ENCODE measurements around the gene CANX.
"Not testable (repeated sequence)": the region's sequence is repeated elsewhere in the genome, so short reads cannot be mapped to it uniquely, and the experiment has no call there.

Gene CANX, protein sequence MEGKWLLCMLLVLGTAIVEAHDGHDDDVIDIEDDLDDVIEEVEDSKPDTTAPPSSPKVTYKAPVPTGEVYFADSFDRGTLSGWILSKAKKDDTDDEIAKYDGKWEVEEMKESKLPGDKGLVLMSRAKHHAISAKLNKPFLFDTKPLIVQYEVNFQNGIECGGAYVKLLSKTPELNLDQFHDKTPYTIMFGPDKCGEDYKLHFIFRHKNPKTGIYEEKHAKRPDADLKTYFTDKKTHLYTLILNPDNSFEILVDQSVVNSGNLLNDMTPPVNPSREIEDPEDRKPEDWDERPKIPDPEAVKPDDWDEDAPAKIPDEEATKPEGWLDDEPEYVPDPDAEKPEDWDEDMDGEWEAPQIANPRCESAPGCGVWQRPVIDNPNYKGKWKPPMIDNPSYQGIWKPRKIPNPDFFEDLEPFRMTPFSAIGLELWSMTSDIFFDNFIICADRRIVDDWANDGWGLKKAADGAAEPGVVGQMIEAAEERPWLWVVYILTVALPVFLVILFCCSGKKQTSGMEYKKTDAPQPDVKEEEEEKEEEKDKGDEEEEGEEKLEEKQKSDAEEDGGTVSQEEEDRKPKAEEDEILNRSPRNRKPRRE

DNA sequence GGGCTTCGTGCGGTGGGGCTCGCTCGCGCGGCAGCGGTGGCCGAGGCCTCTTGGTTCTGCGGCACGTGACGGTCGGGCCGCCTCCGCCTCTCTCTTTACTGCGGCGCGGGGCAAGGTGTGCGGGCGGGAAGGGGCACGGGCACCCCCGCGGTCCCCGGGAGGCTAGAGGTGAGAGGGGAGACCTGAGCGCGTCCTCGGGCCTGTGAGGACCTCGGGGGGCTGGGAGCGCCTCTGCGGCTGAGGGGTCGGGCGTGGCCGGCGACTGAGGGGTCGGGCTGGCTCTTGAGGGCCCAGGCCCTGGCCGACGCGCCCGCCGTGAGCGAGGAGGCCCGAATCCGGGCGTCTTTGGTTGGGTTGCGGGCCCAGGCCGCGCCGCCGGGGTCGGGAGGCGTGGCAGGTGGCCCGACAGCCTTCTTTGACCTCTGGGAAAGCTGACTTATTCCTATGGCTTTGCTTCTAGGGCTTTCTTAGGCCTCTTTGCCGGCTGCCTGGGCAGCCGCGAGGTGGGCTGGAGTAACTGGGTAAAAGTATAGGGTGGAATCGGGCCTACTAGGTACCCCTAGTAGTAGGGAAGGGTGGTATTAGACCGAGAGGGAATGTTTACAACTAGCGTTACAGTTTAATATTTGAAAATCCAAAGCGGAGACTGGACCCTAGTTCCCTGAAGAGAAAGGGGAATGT lies at the start of gene CANX:
TSS of gene CANX (plus strand) at position 33 of the 681 bp plus-strand sequence. CDS start 6,715 bp downstream, outside the sequence.
- TF ChIP-seq, protein P1, sequence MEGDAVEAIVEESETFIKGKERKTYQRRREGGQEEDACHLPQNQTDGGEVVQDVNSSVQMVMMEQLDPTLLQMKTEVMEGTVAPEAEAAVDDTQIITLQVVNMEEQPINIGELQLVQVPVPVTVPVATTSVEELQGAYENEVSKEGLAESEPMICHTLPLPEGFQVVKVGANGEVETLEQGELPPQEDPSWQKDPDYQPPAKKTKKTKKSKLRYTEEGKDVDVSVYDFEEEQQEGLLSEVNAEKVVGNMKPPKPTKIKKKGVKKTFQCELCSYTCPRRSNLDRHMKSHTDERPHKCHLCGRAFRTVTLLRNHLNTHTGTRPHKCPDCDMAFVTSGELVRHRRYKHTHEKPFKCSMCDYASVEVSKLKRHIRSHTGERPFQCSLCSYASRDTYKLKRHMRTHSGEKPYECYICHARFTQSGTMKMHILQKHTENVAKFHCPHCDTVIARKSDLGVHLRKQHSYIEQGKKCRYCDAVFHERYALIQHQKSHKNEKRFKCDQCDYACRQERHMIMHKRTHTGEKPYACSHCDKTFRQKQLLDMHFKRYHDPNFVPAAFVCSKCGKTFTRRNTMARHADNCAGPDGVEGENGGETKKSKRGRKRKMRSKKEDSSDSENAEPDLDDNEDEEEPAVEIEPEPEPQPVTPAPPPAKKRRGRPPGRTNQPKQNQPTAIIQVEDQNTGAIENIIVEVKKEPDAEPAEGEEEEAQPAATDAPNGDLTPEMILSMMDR (conservative IDR thresholded peaks at IDR 0.05; ENCODE audit: control insufficient read depth, insufficient read depth, low read depth, low read length), result no peak
- H3K4me3 ChIP-seq (ENCODE audit: control insufficient read depth, low read depth, low read length), result peak within 1 kb of the TSS; percentile 97
- DNase-seq (ENCODE audit: low read depth), result no peak

DNA sequence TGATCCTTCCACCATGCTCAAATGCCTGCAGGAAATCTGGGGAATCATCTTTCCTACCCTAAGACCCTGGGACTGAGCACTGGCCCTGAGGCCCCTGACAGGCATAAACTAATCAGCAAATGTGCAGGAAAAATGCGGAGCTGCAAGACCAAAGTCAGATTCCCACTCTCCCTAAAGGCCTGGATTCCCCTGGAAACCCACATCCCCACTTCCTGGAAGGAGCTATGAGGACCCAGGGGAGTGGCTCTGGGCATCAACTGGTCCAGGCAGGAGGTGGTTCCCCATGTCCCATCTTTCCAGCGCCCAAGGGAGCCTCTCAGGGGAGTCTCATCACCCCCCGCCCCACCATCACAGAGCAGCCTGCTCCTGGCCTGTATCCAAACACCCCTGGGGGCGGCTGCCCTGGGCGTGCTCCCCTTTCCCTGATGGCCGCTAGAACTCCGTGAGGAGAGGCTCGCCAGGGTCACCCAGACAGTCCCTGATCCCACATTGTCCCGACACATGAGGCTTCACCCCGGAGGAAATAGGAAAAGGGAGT lies 49.5 kb upstream of the CANX start:
- DNase-seq (ENCODE audit: low read depth); H3K4me3 ChIP-seq (ENCODE audit: control insufficient read depth, low read depth, low read length): not testable (repeated sequence)

DNA sequence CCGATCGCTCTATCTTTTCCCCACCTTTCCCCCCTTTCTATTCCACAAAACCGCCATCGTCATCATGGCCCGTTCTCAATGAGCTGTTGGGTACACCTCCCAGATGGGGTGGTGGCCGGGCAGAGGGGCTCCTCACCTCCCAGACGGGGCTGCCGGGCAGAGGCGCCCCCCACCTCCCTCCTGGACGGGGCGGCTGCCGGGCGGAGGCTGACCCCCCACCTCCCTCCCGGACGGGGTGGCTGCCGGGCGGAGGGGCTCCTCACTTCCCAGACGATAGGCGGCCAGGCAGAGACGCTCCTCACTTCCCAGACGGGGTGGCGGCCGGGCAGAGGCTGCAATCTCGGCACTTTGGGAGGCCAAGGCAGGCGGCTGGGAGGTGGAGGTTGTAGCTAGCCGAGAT lies 48.5 kb upstream of the CANX start:
- H3K4me3 ChIP-seq (ENCODE audit: control insufficient read depth, low read depth, low read length); DNase-seq (ENCODE audit: low read depth): not testable (repeated sequence)

DNA sequence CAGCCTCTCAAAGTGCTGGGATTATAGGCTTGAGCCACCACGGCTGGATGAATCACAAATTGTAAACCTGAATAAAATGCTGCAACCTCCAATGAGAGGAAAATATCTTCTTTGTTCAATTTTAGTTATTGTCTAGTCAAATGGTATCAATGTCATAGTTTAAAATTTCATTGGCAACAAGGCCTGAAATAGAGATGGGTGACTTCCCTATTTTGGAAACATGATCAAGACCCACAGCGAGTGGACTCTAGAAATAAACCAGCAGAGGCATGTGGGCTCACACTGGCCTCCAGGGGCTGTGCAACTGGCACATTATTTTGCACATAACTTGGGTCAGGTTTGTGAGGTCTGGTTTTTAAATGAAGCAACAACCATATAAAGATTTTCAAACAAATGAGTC lies 45.6 kb upstream of the CANX start:
- H3K4me3 ChIP-seq (ENCODE audit: control insufficient read depth, low read depth, low read length); DNase-seq (ENCODE audit: low read depth): not testable (repeated sequence)

DNA sequence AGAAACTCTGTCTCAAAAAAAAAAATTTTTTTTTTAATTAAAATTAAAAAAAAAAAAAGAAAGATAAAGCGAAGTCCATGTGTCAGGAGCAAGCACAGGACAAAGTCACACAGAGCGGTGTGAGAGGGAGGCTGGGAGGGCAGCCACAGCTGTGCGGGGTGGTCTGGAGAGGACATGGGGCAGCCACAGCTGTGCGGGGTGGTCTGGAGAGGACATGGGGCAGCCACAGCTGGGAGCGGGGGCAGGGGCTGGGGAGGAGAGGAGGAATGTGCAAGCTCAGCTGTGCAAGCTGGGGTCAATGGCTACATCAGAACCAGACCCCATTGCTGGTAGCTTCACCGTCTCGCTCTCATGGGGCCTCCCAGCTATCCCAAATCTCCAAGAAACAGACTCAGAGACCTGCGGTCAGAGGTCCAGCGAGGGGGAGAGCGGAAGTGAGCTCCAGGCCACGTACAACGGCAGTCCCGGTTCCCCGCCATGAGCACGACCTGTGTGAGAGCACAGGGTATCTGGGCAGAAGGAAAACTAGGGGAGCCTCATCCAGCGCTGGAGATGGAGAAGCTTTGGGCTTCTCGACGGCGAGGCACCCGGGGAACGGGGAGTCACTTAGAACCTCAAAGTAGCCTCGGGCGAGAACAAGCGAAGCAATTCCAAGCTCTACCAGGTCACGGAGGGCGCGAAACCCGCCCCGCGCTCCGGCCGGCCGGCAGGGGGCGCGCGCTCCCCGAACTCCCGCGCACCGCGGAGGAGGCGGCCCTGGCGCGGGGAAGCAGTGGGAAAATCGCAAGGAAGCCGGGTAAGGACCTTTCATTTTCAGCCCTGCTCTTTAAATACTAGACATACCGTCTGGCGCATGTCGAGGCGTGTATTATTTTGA lies 41.2 kb upstream of the CANX start:
- not testable (repeated sequence) for H3K4me3 ChIP-seq (ENCODE audit: control insufficient read depth, low read depth, low read length); DNase-seq (ENCODE audit: low read depth)

DNA sequence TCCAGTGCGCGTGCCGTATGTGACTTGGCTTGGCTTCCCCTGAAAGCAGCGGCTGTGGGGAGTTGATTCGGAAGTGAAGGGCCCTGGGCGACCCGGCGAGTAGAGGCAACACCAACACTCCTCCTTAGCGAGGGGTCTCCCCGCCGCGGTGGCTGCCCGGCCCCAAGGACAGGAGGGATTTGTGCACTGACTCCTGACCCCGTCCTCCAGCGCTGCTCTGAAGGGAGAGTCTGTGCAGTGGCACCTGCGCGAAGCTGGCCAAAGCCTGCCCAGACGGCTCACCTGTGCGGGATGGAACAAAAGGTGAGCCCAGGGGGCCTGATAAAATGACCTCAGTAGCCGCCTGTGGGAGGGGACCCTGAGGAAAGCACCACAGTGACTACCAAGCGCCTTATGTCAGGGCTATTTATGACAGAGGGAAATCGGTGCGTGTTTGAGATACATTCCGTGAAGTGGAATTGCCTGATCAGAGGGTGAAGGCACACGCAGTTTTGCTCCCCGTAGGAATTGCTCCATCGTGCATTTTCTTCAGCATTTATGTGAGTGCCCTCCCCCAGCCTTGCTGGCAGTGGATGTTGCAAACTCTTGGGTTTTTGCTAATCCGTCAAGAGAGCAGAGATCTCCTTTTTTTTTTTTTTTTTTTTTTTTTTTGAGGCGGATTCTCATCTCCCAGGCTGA lies 40.4 kb upstream of the CANX start:
- DNase-seq (ENCODE audit: low read depth), result peak; percentile 34

DNA sequence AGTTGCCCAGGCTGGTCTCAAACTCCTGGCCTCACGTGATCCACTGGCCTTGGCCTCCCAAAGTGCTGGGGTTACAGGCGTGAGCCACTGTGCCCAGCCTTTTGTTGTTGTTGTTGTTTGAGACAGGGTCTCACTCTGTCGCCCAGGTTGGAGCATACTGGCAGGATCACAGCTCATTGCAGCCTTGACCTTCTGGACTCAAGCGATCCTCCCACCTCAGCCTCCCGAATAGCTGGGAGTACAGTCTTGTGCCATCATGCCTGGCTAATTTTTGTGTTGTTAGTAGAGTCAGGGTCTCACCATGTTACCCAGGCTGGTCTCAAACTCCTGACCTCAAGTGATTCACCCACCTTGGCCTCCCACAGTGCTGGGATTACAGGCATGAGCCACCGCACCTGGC lies 37.1 kb upstream of the CANX start:
- not testable (repeated sequence) for H3K4me3 ChIP-seq (ENCODE audit: control insufficient read depth, low read depth, low read length); DNase-seq (ENCODE audit: low read depth)

More for the DNA sequence above, 40.4 kb upstream of the CANX start:
- peak overlapping the region; percentile 57 for H3K4me3 ChIP-seq (ENCODE audit: control insufficient read depth, low read depth, low read length)

DNA sequence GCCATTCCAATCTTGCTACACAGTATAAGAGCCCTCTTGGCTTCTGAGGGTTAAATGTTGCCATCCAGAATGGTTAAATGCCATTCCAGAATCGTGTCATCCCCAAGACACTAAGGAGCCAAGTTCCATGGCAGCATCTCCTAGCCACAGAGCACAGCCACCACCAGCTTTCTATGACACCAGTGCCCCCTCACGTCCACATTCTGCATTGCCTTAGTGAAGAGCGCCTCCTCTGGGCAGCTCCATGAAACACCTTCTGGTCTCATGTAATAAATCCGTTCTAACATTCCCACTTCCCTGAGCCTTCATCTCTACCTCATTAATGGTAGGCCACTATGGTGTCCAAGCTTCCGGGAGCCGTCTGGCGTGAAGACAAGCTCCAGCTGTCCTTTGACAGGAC lies 30.4 kb upstream of the CANX start:
- TF ChIP-seq, protein P1 (conservative IDR thresholded peaks at IDR 0.05; ENCODE audit: control insufficient read depth, insufficient read depth, low read depth, low read length), result peak; percentile 96
- DNase-seq (ENCODE audit: low read depth), result peak; percentile 66
- no peak overlapping the region for H3K4me3 ChIP-seq (ENCODE audit: control insufficient read depth, low read depth, low read length)

DNA sequence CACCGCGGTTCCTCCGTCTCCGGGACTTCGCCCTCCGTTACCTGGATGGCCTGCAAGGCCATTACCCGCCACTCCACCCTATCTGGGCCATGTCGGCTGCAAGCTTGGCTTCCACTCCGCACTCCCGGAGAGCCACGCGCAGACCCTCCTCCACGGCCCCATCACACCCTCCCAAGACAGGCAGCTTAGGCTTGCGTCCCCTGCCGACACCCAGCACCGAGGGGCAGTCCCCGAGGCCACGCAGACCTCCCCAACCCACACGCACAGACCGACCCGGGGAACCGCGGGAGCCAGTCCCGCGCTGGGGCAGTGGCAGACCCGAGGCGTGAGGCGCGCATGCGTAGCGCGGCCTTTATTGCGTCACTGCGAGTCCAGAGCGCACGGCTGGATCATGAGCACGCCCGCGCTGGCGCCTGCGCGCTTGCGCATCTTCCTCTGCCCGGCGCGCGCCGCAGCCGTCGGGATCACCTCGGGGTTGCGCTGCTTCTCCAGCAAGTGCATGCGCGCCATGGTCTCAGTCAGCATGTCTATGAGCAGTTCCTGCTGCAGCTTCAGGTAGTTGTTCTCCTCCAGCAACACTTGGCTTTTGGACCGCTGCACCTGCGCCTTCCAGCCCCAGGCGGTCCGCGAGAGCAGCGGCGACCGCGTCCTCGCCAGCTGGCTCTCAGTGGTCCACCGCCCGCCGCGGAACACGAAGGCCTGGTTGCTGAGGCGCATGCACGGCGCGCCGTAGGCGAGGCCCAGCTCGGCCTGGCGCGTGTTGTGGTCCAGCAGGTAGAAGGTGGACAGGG lies 20.3 kb upstream of the CANX start:
- peak; percentile 92 for DNase-seq (ENCODE audit: low read depth)

More for the DNA sequence above, 20.3 kb upstream of the CANX start:
- TF ChIP-seq, protein P1 (conservative IDR thresholded peaks at IDR 0.05; ENCODE audit: control insufficient read depth, insufficient read depth, low read depth, low read length), result no peak
- peak overlapping the region; percentile 91 for H3K4me3 ChIP-seq (ENCODE audit: control insufficient read depth, low read depth, low read length)
